DMS53 (cell line): ENCODE measurements around the gene CEND1.

Experiments
- DNase-seq: peaks from one replicate; lab custom pipeline; 2025; lab: John Stamatoyannopoulos, UW

Gene CEND1

DNA sequence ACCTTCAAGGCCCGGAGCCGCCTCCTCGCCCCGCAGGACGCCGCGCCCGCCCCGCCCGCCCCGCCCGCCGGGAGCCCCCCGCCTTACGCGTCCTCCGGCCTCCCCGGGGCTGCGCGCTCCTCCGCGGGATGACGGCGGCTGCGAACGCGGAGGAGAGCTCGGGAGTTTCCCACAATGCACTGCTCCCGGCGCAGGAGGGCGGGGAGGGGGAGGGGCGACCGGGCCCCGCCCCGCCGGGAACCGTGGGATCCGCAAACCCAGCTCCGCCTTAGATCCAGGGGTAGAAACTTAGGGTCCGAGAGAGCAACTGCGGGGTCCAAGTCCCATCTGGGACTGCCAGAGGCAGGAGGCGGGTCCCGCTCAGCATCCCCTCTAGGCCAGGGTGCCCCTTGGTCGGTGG lies at the start of gene CEND1:
Gene CEND1, minus strand, starts transcription at position 148 of the 400 bp plus-strand sequence. CDS start 1,514 bp downstream, outside the sequence.
- DNase-seq, result peak; percentile 79

DNA sequence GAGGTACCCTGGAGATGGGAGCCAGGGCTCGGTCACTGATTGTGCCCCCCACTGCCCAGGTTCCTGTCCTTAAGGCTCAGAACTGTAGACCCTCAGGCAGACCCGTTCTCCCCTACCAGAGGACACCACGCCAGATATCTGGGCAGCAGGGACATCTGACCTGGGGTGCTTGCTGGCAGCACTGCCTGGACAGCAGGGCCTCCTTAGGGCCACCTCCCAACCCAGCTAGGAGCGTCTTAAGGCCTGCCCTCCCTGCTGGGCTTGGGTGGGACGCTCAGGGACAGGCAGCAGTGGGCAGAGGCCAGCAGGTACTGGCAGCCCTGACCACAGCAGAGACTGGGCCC lies 49.4 kb upstream of the CEND1 start:
- no peak for DNase-seq

DNA sequence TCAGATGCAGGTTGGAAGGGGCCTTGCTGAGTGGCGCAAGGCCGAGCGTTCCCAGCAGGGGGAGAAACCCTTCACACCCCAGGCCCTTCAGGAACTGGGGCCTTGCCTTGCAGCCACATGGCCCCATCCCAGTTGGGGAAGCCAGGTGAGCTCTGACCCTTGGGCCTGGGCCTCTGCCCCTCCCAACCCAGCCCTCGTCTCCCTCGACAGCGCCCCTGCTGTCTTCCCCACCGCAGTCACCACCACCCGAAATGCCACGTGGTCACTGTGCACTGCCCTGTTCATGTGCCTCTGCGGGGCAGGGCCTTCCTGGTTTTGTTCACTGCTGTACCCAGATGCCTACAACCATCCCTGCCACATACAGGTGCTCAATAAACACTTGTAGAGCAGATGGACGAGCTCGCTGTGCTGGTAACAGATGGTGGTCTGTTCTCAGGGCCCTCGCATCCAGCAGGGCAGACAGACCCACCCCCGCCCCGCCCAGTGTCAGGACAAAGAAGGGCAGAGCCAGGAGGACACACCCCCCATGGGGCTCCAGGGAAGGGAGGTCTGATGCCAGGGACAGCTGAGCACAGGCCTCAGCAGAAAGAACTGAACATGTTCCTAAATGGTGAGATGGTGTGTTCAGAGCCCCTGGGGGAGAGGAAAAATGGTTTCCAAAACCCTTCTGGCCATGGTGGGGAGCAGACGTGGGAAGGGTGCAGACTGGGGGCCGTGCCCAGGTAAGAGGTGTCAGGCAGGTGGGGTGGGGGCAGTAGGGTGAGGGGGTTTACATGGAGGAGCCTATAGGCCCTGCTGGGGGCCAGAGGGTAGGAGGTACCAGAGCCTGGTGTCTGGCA lies 48.8 kb upstream of the CEND1 start:
- peak; percentile 56 for DNase-seq

DNA sequence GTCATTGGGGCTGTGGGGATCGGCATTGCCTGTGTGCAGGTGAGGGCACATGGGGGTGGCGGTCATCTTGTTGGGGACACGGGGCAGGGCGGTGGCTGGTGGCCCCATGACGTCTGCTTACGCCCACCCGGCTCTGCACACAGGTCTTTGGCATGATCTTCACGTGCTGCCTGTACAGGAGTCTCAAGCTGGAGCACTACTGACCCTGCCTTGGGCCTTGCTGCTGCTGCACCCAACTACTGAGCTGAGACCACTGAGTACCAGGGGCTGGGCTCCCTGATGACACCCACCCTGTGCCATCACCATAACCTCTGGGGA lies 48.1 kb upstream of the CEND1 start:
- no peak for DNase-seq

DNA sequence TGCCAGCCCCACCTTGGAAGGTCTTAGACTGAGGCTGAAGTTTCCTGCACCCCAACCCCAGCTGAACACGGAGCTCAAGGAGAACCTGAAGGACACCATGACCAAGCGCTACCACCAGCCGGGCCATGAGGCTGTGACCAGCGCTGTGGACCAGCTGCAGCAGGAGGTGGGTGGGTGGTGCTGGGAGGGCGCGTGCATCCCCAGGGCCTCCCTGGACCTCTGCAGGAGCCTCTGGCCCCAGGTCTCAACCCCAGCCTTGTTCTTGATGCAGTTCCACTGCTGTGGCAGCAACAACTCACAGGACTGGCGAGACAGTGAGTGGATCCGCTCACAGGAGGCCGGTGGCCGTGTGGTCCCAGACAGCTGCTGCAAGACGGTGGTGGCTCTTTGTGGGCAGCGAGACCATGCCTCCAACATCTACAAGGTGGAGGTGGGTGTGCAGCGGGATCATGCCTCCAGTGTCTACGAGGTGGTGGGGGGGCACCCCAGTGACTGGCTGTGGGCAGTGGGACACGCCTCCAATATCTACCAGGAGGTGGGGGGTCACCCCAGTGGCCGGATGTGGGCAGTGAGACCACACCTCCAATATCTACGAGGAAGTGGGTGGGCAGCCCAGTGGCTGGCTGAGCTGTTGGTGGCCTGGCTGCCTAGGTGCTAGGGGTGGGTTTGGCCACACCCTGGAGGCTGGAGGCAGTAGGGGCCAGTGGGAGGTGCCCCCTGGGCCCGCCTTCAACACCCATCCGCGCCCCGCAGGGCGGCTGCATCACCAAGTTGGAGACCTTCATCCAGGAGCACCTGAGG lies 47.5 kb upstream of the CEND1 start:
- DNase-seq, result no peak

DNA sequence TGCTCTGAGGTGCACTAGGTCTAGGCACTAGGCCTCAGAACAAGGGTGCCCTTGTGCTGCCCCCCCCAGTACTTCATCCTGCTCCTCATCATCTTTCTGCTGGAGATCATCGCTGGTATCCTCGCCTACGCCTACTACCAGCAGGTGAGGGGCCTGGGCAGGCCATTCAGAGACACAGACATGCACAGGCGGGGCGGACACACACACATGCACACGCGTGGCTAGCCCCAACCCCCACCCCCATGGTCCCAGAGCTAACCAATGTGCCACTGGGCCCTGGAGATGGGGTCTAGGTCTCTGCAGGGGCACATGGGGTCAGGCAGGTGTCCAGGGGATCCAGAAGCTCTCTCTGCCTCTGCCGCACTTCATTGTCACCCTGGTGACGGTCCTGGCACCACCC lies 46.8 kb upstream of the CEND1 start:
- no peak for DNase-seq

DNA sequence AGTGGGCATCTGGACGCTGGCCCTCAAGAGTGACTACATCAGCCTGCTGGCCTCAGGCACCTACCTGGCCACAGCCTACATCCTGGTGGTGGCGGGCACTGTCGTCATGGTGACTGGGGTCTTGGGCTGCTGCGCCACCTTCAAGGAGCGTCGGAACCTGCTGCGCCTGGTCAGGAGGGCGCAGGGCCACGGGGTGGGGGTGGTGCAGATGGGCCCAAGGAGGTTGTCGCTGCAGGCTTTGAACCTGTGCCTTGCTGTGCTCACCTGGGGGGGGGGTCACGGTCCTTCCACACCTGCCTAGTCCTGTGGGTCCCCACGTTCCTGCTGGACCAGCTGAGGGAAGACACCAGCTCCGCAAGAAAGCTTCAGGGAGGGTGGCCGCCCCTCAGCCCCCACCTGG lies 46.4 kb upstream of the CEND1 start:
- DNase-seq, result no peak

DNA sequence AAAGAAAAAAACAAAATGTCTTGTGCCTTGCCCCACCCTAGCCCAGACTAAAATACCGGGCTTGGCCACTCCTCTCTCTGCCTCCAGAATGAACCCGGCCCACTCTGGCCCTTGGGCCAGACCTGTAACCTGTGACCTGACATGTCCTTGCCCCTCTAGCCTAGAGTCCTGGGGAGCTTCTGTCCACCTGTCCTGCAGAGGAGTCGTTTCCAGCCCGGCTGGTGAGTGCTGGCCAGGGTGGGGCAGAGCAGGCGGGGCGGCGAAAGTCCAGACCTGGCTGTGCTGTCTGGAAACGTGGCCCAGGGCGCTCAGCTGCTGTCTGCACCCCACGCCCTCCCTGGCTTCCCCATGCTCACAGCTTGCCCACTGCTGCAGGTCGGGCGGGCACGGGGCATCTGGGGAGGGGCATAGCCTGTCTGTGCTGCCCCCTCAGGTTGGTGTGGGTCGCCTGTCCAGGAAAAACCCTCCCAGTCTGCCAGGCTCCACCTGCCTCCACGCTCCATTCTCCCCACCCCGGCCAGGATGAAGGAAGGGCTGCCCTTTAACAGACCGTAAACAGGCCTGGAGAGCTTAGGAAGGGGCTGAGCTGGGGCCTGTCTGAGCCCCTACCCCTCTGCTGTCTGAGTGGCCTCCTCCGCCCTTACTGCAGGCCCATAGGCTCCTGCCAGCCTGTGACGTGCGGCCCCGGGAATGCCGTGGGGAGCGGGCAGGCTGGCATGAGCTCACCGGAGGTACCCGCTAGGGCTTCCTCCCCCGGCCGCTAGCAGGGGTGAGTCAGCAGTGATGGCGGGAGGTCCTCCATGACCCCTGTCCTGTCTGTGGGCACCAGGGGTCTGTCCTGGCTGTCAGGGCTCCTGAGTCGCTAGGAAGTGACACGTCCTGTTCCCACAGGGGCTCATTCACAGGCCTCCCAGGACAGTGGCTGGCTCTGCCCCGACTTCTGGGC lies 44.8 kb upstream of the CEND1 start:
- DNase-seq, result peak; percentile 51

DNA sequence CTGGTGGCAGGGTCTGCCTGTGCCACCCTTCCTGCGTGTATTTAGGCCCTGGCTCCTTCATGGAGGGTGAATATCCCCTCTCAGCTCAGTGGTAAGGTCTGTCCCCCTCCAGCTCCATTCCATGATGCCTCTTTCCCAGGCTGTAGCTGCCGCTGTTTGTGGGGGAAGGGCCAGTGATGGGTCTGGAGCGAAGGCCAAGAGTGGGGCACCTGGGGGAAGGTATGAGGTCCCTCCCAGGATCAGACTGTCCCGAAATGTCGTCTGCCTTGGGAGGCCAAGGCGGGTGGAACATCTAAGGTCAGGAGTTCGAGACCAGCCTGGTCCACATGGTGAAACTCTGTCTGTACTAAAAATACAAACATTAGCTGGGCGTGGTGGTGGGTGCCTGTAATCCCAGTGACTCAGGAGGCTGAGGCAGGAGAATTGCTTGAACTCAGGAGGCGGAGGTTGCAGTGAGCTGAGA lies 44.0 kb upstream of the CEND1 start:
- DNase-seq, result no peak

DNA sequence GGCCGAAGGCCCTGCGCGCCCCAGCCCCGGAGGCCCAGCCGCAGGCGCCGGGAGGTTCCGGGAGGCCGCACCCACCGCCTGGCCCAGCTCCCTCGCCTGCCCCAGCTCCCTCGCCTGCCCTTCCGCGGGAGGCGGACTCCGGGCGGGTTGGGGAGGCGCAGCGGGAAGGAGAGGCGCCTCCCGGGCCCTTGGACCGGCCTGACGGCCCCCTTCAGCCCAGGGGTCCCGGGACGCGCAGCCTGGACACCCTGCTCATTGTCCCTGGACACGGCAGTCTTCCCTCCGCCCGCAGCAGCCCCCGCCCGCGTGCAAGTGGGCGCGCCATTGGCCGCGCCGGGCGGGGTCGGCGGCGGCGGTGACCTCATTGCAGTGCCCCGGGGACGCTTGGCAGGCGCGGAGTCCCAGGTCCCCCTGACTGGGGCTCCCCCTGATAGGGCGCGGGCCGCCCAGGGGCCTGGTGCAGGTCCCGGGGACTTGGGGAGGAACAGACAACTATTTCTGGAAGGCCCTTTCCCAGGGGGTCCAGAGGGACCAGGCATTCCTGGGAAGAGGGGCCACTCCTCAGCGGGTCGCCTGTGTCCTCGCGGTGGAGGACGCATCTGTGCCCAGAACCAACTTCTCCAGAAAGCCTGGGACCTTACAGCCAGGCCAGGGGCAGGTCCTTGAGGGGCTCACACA lies 43.4 kb upstream of the CEND1 start:
- DNase-seq, result peak; percentile 90

DNA sequence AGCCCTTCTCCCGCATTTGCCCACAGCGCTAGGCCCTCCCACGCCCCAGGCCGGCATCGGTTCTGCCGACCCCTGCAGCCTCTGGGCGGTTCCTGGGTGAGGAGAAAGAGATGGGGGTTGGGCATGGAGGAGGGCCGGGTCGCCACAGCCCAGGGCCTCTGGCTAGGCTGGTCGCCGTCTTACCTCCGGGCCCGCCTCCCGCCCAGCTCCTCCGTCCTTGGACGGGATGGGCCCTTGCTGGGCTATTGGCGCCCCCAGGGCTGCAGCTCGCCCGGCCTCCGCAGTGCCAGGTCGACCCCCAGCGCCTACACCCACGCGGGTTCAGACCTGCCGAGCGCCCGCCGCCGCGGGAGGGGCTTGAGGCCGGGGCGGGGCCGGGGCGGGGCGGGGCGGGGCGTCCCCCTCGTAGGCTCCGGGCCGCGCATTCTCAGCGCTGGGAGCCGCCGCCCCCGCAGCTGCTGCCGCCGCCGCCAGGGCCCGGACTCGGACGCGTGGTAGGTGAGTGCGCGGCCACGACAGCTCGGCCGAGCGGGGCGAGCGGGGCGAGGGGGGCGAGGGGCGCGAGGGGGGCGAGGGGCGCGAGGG lies 42.7 kb upstream of the CEND1 start, which contains the start of gene CD151:
Gene CD151, plus strand, starts transcription at position 424 of the 585 bp plus-strand sequence. CDS start 3,118 bp downstream, outside the sequence.
- DNase-seq, result peak; percentile 90

DNA sequence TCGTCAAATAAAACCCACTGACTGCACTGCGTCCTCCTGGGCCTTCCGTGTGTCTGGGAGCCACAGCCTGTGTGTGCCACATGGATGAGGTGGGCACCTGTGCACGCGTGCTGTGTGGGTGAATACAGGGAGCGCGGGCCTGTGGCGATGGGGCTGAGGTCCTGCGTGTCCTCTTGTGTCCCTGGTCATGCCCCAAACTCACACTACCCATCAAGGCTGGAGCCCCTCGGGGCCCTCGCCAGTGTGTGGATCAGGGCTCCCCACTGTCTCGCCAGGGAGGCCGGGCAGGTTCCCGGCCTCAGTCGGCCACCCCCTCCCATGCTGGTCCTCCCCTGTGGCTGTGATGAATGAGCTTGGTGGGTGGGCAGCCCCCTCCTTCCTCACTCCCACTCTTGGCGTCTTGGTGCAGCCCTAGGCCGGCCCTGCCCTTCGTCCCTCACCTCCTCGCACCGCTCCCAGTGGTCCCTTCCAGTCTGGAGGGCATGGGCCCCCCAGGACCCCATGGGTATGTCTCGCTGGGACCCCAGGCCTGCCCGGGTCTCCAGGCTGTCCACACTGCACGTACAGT lies 42.2 kb upstream of the CEND1 start:
- no peak for DNase-seq

DNA sequence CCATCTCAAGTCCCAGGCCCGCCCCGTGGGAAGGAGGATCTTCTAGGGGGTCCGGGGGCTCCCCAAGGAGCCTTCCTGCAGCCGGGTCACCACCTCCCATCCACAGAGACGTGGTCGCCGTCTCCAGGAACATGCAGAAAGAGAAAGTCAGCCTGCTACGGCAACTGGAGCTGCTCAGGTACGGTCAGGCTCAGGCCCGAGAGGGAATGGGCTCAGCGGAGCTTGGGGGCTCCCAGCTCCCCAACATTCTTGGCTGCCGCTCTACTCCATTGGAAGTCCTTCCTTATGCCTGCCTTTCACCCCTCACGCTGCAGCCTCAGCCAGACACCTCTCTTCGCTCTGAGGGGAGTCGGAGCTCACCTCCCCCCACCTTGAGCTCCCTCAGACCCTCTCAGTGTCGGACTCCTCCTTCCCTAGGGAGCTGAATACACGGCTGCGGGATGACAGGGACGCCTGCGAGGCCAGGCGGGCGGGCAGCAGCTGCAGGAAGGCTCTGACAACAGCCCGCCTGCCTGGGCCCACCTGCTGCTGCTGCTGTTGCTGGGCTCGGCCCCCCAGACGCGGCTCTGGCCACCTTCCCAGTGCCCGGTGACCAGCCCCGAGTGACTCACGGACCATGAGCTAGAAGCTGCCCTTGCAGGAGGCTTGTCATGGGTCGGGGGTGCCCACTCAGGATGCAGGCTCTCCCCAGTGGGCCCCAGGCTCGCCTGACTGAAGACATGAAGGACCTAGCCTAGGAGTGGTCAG lies 41.4 kb upstream of the CEND1 start:
- DNase-seq, result peak; percentile 72

DNA sequence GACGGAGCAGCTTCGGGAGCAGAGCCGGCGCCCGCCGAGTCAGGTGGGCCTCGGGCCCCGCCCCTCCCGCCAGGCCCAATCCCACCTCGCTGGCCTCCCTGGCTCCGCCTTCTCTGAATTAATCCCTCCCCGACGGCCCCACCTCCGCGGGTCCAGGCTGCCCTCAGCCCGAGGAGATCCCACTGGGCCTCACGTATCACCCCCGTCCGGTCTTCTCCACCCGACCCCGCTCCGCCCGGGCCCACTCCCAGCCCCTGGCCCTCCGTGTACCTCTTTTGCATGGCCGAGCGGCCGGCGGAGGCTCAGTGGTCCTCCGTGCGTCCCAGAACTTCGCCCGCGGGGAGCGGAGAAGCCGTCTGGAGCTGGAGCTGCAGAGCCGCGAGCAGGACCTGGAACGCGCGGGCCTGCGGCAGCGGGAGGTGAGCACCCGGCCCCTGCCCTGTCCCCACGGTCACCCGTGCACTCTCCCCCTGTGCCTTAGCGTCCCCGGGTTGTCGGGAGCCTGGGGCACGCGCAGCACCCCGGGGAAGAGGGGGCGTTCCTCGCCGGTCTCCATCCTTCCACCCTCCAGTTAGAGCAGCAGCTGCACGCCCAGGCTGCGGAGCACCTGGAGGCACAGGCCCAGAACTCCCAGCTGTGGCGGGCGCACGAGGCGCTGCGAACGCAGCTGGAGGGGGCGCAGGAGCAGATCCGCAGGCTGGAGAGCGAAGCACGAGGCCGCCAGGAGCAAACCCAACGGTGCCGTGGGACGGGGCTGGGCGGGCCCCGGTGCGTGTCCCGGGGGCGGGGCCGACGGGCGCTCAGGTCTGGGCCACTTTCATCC lies 40.6 kb upstream of the CEND1 start:
- DNase-seq, result peak; percentile 97

DNA sequence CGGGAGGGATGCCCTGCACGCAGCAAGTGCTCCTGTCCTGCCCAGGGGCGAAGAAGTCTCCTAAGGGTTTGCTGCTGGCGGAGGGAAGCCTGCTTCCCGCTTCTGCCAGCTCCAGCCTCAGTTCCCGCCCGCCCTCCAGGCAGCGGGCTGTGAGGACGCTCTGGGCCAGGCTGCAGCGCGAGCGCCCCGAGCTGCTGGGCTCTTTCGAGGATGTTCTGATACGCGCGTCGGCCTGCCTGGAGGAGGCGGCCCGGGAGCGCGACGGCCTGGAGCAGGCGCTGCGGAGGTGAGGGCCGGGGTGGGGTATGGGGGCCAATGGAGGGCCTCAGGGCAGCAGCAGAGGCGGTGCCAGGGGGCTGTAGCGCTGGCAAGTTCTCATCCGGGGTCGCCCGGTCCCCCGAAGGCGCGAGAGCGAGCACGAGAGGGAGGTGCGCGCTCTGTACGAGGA lies 40.0 kb upstream of the CEND1 start:
- peak; percentile 86 for DNase-seq

DNA sequence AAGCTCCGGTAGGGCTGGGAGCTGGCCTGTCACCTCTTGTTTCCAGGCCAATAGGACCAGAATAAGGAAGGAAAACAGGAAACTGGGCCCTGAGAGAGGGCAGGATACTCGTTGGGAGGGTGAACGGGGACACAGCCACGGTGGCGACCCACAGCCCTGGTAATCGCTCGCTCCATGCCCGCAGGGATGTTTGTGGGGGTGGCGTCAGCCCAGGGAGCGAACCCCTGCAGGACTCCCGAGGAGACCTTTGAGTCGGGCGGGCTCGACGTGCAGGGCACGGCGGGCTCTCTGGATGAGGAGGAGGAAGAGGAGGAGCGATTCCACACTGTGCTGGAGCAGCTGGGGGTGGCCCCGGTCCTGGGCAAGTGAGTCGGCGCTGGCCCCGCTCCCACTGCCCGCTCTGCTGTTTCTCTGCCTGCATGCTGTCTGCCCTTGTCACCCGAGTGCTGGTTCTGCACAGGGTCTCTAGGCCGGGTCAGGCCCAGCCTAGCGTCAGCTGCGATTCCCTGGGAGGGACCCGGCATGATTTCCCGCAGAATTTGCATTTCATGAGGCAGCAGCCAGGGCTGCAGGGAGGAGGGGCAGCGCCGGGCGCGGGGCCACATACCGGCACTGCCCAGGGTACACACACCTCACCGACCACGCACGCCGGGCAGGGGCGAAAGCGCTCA lies 39.4 kb upstream of the CEND1 start:
- DNase-seq, result peak; percentile 86

DNA sequence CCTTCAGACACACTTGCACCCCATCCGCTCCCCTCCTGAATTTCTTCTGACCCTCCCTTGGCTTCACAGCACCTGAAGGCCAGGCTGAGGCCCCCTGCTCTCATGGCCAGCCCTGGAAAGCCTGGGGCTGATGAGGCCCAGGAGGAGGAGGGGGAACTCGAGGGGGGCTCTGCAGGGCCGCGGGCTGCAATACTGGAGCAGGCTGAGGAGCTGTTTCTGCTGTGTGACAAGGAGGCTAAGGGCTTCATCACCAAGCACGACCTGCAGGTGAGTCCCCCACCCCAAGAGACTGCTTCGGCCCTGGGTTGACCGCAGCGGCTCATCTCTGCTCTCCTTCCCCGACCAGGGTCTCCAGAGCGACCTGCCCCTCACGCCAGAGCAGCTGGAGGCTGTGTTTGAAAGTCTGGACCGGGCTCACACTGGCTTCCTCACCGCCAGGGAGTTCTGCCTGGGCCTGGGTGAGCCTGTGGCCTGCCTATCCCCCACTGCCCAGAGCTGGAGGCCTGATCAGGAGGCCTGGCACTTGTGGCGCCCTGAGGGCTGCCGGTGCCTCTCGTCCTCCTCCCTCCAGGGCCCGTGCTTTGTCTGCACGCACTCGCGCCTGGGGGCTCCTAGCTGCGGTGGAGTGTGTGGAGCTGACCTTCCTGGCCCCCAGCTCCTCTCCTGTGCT lies 38.8 kb upstream of the CEND1 start:
- DNase-seq, result no peak

DNA sequence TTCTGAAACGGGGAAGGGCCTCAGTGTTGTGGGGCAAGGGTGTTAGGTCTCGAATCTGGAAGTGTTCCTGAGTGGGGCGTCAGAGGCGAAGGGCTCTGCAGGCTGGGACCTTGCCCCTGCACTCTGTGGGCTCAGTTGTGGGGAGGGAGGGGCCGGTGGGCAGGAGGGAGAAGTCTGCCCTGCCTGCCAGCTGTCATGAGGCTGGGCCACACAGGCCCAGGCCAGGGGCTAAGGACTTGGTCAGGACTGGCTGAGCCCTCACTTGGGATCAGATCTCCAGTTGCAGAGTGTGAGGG lies 38.0 kb upstream of the CEND1 start, which contains the start of gene CRACR2B:
Gene CRACR2B, plus strand, starts transcription at position 23 of the 296 bp plus-strand sequence. CDS start 689 bp downstream, outside the sequence.
- no peak for DNase-seq
